Activated naive CD8-positive, alpha-beta T cell treated with anti-CD3 and anti-CD28 coated beads, Interleukin-2, amount 10 ng/mL, durations not matched to agents 7 days and 5 days (primary cell): Measurements from ENCODE around the gene RAD51D. TPM values are rescaled to one million over a fixed set of nuclear protein-coding genes. Genes with fewer than 3 reads are reported as not detected.
A peak's percentile ranks its signal among the peaks of the same experiment; 100 is the strongest.
"Not testable (repeated sequence)": the region's sequence is repeated elsewhere in the genome, so short reads cannot be mapped to it uniquely, and the experiment has no call there.

Experiments used
- ATAC-seq: fragments of 150-1000 bp; cut with Tn5 transposase; one replicate; pipeline ENCODE4 v1.10.0; 2021; ENCODE audit warnings: low read depth, moderate library complexity
- POLR2A ChIA-PET: fragments of 350-600 bp; sonication (Branson Sonifier 250); formaldehyde crosslinking; loops from one replicate; lab custom pipeline; 2021; ENCODE audit warnings: antibody characterized with exemption; lab: Charles Lee
- DNase-seq: peaks from one replicate; pipeline ENCODE4 v3.0.0; 2021
- H3K27ac Mint-ChIP-seq: one replicate; pipeline ENCODE4 v1.8.0; 2022; ENCODE audit warnings: mild to moderate bottlenecking, mixed read lengths
- H3K27me3 Mint-ChIP-seq: one replicate; pipeline ENCODE4 v1.8.0; 2022; ENCODE audit warnings: mild to moderate bottlenecking, moderate library complexity, mixed read lengths
- H3K36me3 Mint-ChIP-seq: one replicate; pipeline ENCODE4 v1.8.0; 2021; ENCODE audit warnings: mild to moderate bottlenecking, mixed read lengths
- H3K4me1 Mint-ChIP-seq: one replicate; pipeline ENCODE4 v1.8.0; 2021; ENCODE audit warnings: mixed read lengths
- H3K4me3 Mint-ChIP-seq: one replicate; pipeline ENCODE4 v1.8.0; 2022; ENCODE audit warnings: mild to moderate bottlenecking, moderate library complexity, mixed read lengths
- H3K9me3 Mint-ChIP-seq: one replicate; pipeline ENCODE4 v1.8.0; 2021; ENCODE audit warnings: mixed read lengths
- total RNA-seq, 2 experiments: library from RNA; stranded (reverse); gene quantifications; one replicate each; pipeline ENCODE4 v1.2.3, GENCODE V29; 2021

Gene RAD51D
- total RNA-seq, 2 experiments from 2014 or later = 27.3 to 33.8 TPM

DNA sequence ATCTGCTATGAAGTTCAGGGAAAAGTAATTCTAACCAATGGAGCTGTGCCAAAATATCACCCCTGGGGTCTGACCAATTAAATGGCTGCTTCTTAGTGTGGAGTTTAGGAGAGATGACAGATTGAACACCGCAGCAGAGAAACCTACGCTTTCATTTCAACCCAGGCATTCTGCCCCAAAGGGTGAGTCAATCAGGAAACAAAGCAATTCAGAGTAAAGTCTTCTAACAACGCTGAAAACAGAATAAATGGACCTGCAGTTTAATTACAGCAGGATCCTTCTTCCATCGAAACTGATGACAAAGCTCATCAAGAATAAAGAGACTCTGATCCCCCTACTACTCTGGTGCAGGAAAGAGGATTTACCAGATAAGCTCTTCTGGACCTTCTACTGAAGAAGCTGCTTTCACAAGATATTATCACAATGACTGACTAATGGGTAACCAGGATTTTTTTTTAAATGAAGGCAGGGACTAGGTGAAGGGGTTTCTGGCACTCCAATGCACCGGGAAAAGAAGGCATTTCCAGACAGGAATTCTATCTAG, 72.8 kb downstream of the RAD51D start:
- ATAC-seq = peak; percentile 92
- POLR2A ChIA-PET = interaction anchor here (0.5 to 1.9 kb wide), 9 partner anchors 14 to 1147 kb away, joined by 3 to 20 read pairs (median 4); partner anchors contain the start of gene RFFL
- Mint-ChIP-seq H3K4me3 (peak overlapping the region; percentile 86), H3K9me3 (no peaks in the 10 kb centered on the region), H3K27me3 (no peaks in the 10 kb centered on the region), H3K4me1 (peaks cover 36% of the 10 kb centered on the region), H3K36me3 (peaks cover 5% of the 10 kb centered on the region), H3K27ac (peak overlapping the region; percentile 91)
- no peak for DNase-seq

DNA sequence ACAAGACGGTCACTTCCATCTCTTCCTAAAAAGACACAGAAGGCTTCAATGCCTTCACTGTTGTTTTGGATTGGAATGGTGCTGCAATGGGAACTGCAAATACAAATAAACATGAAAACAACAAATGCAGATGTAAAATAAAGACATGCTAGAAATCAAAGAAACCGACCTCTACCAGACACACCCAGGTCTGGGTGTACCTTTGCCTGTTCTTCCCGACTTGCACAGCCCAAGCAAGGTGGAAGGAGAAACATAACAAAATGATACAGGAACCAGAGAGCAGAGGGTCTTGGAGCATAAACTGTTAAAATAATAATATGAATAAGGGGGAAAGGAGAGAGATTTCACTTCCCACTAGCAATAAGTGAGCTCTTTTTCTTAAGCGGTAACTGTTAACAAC, 73.4 kb downstream of the RAD51D start:
- H3K27me3 Mint-ChIP-seq = no peaks in the 10 kb centered on the region
- DNase-seq (no peak), ATAC-seq (no peak)
- H3K27ac Mint-ChIP-seq = peak overlapping the region; percentile 91
- no peaks in the 10 kb centered on the region for H3K9me3 Mint-ChIP-seq
- H3K36me3 Mint-ChIP-seq = peaks cover 5% of the 10 kb centered on the region
- POLR2A ChIA-PET = interaction anchor here (0.5 to 1.9 kb wide), 8 partner anchors 15 to 1147 kb away, joined by 3 to 20 read pairs (median 4); partner anchors contain the start of gene RFFL
- H3K4me1 Mint-ChIP-seq = peaks cover 30% of the 10 kb centered on the region
- H3K4me3 Mint-ChIP-seq = peak overlapping the region; percentile 86

DNA sequence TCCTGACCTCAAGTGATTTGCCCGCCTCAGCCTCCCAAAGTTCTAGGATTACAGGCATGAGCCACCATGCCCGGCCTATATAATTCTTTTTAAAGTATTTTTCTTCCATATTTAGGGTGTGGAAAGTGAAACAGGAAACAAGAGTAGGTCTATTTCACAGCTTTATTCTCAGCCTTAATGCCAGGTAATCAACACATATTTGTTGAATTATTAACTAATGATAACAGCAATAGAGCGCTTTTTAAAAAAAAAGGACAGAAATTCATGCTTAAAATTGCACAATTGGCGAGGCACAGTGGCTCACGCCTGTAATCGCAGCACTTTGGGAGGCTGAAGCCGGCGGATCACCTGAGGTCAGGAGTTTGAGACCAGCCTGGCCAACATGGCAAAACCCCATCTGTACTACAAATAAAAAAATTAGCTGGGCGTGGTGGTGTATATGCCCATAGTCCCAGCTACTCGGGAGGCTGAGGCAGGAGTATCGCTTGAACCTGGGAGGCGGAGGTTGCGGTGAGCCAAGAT, 74.1 kb downstream of the RAD51D start:
- POLR2A ChIA-PET = interaction anchor here (0.7 to 1.9 kb wide), 3 partner anchors 19 to 44 kb away, joined by 3 to 20 read pairs (median 6); partner anchors contain the start of gene RFFL
- H3K4me3 Mint-ChIP-seq = peak overlapping the region; percentile 86
- not testable (repeated sequence) for H3K27me3 Mint-ChIP-seq, DNase-seq, H3K9me3 Mint-ChIP-seq, ATAC-seq, H3K36me3 Mint-ChIP-seq
- H3K4me1 Mint-ChIP-seq = peaks cover 27% of the 10 kb centered on the region
- H3K27ac Mint-ChIP-seq = peak overlapping the region; percentile 91

GRCh38 chr17:35044181-35044580, 75.5 kb downstream of the RAD51D start:
- POLR2A ChIA-PET = no interaction called here
- ATAC-seq (no peak), DNase-seq (no peak)
- Mint-ChIP-seq H3K27me3 (no peaks in the 10 kb centered on the region), H3K27ac (no peak overlapping the region), H3K4me3 (no peak overlapping the region), H3K4me1 (peaks cover 26% of the 10 kb centered on the region), H3K36me3 (peaks cover 10% of the 10 kb centered on the region), H3K9me3 (no peaks in the 10 kb centered on the region)

Other genes starting within 250 kb of the RAD51D start
- gene CCT6B, start 158.4 kb downstream of the RAD51D start, total RNA-seq = 1 to 10 TPM; 1.4 to 1.5 TPM
- gene ZNF830, start 158.3 kb downstream of the RAD51D start, total RNA-seq = 10 to 100 TPM; 29.5 to 33.4 TPM
- gene LIG3, start 139.3 kb downstream of the RAD51D start, total RNA-seq = 10 to 100 TPM; 39.7 to 40.3 TPM
- 10 to 100 TPM; 37.4 to 42.3 TPM for gene RFFL, start 56.2 kb downstream of the RAD51D start, total RNA-seq
- gene FNDC8, start 1.8 kb upstream of the RAD51D start, total RNA-seq = not detected
- gene NLE1, start 22.4 kb upstream of the RAD51D start, total RNA-seq = 10 to 100 TPM; 13.4 to 17.4 TPM
- gene UNC45B, start 28.0 kb upstream of the RAD51D start, total RNA-seq = under 1 TPM; 0.14 to 0.20 TPM
- gene SLC35G3, start 74.5 kb upstream of the RAD51D start, total RNA-seq = not detected
- 100 to 1,000 TPM; 239 to 249 TPM for gene SLFN5, start 123.2 kb upstream of the RAD51D start, total RNA-seq